ENCODE measurements around the gene ZNF507. TPM values are rescaled to one million over a fixed set of nuclear protein-coding genes. Genes with fewer than 3 reads are reported as not detected.

The ZNF507 gene
- total and polyA plus RNA-seq, 9 of the 15 experiments (the other 6 are each of a cell fraction or from before 2014, with no cell fraction given), result 2.9 to 25.0 (median 10.4) TPM

DNA sequence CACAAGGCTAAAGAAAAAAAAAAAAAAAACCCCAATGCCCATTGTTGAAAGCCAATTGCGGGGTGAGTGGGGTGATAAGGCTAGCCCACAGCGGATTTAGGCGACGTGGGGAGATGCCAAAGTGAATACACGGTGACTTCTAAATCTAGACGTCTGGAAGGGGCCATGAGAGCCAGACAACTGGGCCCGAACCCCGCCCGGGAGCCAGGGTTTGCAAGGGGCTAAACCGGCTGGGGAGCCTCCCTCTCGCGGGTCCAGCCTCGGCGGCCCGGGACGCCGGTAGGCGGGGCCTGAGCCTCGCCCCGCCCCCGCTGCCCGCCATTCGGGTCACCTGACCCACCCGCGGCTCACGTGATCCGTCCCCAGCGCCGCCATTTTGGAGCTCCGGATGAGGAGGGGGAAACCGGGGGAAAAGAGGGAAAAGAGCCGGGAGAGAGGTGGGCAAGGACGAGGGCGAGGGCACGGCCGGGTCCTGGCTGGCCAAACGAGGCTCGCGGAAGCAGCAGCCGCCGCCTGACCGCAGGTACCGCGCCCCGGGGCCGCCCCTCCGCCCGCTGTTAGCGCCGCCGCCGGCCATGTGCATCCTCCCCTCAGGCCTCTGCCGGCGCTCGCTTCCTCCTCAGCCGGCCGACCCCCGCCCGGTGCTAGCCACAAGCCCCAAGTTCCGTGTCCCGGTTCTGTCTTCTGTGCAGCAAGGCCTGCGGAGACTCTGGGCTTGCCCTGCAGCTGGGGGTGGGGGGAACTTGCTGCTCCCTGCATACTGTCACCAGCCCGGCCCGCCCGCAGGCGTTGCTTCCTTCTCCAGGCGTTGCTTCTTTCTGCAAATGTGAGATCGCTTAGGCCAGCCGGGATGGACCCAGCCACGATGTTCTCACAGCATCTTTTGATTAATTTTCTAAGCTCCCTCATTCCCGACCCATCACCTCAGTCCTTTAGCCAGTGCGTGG, at the start of gene ZNF507 (continued):
- TF ChIP-seq, protein P1, sequence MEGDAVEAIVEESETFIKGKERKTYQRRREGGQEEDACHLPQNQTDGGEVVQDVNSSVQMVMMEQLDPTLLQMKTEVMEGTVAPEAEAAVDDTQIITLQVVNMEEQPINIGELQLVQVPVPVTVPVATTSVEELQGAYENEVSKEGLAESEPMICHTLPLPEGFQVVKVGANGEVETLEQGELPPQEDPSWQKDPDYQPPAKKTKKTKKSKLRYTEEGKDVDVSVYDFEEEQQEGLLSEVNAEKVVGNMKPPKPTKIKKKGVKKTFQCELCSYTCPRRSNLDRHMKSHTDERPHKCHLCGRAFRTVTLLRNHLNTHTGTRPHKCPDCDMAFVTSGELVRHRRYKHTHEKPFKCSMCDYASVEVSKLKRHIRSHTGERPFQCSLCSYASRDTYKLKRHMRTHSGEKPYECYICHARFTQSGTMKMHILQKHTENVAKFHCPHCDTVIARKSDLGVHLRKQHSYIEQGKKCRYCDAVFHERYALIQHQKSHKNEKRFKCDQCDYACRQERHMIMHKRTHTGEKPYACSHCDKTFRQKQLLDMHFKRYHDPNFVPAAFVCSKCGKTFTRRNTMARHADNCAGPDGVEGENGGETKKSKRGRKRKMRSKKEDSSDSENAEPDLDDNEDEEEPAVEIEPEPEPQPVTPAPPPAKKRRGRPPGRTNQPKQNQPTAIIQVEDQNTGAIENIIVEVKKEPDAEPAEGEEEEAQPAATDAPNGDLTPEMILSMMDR (IDR thresholded peaks at IDR 0.05 in 2 of 3, conservative IDR thresholded peaks at IDR 0.05 in 1 of 3; ENCODE audit: insufficient read depth in 2 of 3, low read depth in 1 of 3, low read length in 3 of 3), result 0 out of 6 replicates have a peak, but pooled peaks of 1 of the 3 experiments have one; percentile 19
- TF ChIP-seq ZNF197 (CRISPR knock-in tag; IDR thresholded peaks at IDR 0.05; ENCODE audit: low read depth) (0 out of 2 replicates have a peak, but pooled peaks have one; percentile 38), EHMT2 (IDR thresholded peaks at IDR 0.05) (no peak), ZFPM2 (CRISPR knock-in tag; IDR thresholded peaks at IDR 0.05) (no peak), SRSF7 (optimal IDR thresholded peaks at IDR 0.05; ENCODE audit: low read depth, low read length) (no peak), ZZZ3 (IDR thresholded peaks at IDR 0.05) (no peak)
- TF ChIP-seq, protein P2, sequence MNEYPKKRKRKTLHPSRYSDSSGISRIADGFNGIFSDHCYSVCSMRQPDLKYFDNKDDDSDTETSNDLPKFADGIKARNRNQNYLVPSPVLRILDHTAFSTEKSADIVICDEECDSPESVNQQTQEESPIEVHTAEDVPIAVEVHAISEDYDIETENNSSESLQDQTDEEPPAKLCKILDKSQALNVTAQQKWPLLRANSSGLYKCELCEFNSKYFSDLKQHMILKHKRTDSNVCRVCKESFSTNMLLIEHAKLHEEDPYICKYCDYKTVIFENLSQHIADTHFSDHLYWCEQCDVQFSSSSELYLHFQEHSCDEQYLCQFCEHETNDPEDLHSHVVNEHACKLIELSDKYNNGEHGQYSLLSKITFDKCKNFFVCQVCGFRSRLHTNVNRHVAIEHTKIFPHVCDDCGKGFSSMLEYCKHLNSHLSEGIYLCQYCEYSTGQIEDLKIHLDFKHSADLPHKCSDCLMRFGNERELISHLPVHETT (CRISPR knock-in tag; conservative IDR thresholded peaks at IDR 0.05 in 1 of 2, IDR thresholded peaks at IDR 0.05 in 1 of 2), result peak in 1 of 2 experiments; percentile 77; a peak in 1 of 4 replicates
- TF ChIP-seq, protein P3, sequence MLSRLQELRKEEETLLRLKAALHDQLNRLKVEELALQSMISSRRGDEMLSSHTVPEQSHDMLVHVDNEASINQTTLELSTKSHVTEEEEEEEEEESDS (CRISPR knock-in tag; IDR thresholded peaks at IDR 0.05), result no peak
- TF ChIP-seq, protein P4, sequence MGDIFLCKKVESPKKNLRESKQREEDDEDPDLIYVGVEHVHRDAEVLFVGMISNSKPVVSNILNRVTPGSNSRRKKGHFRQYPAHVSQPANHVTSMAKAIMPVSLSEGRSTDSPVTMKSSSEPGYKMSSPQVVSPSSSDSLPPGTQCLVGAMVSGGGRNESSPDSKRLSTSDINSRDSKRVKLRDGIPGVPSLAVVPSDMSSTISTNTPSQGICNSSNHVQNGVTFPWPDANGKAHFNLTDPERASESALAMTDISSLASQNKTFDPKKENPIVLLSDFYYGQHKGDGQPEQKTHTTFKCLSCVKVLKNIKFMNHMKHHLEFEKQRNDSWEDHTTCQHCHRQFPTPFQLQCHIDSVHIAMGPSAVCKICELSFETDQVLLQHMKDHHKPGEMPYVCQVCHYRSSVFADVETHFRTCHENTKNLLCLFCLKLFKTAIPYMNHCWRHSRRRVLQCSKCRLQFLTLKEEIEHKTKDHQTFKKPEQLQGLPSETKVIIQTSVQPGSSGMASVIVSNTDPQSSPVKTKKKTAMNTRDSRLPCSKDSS (IDR thresholded peaks at IDR 0.05; ENCODE audit: low read depth, partially characterized antibody), result no peak
